Measurements from ENCODE around the gene ITPA.

The ITPA gene

GRCh38 chr20:3166338-3166912 lies 42.9 kb upstream of the ITPA start:
- Histone ChIP-seq H3K4me3 (ENCODE audit: low read length) (no peak overlapping the region), H3K36me3 (ENCODE audit: control insufficient read depth, insufficient read depth, low read length) (peaks cover 13% of the 10 kb centered on the region; the same call in 1 of the 2 replicates), H3K27ac (ENCODE audit: low read length) (no peak overlapping the region), H3K27me3 (ENCODE audit: control insufficient read depth, insufficient read depth, low read length) (no peaks in the 10 kb centered on the region), H3K9me3 (ENCODE audit: control insufficient read depth, insufficient read depth, low read length) (no peaks in the 10 kb centered on the region), H3K4me1 (ENCODE audit: control insufficient read depth, insufficient read depth, low read length) (peaks cover 9% of the 10 kb centered on the region)
- DNase-seq (ENCODE audit: low read depth, low spot score), result no peak
- no CpG with 5 or more reads among the region's 13 CpGs for WGBS (ENCODE audit: insufficient coverage, insufficient read length)

GRCh38 chr20:3166913-3167342 lies 42.4 kb upstream of the ITPA start:
- H3K4me3 ChIP-seq (ENCODE audit: low read length), result no peak overlapping the region
- no CpG with 5 or more reads among the region's 16 CpGs for WGBS (ENCODE audit: insufficient coverage, insufficient read length)
- no peak for DNase-seq (ENCODE audit: low read depth, low spot score)
- H3K27me3 ChIP-seq (ENCODE audit: control insufficient read depth, insufficient read depth, low read length), result no peaks in the 10 kb centered on the region
- H3K27ac ChIP-seq (ENCODE audit: low read length), result no peak overlapping the region
- peaks cover 13% of the 10 kb centered on the region; the same call in 1 of the 2 replicates for H3K36me3 ChIP-seq (ENCODE audit: control insufficient read depth, insufficient read depth, low read length)
- H3K4me1 ChIP-seq (ENCODE audit: control insufficient read depth, insufficient read depth, low read length), result peaks cover 11% of the 10 kb centered on the region
- no peaks in the 10 kb centered on the region for H3K9me3 ChIP-seq (ENCODE audit: control insufficient read depth, insufficient read depth, low read length)

GRCh38 chr20:3167738-3168078 lies 41.6 kb upstream of the ITPA start:
- H3K9me3 ChIP-seq (ENCODE audit: control insufficient read depth, insufficient read depth, low read length), result no peaks in the 10 kb centered on the region
- H3K27ac ChIP-seq (ENCODE audit: low read length), result no peak overlapping the region
- peaks cover 13% of the 10 kb centered on the region; the same call in 1 of the 2 replicates for H3K36me3 ChIP-seq (ENCODE audit: control insufficient read depth, insufficient read depth, low read length)
- no CpG with 5 or more reads among the region's 25 CpGs for WGBS (ENCODE audit: insufficient coverage, insufficient read length)
- peaks cover 11% of the 10 kb centered on the region for H3K4me1 ChIP-seq (ENCODE audit: control insufficient read depth, insufficient read depth, low read length)
- no peaks in the 10 kb centered on the region for H3K27me3 ChIP-seq (ENCODE audit: control insufficient read depth, insufficient read depth, low read length)
- no peak for DNase-seq (ENCODE audit: low read depth, low spot score)
- peak overlapping the region; percentile 35; the same call in 1 of the 2 replicates for H3K4me3 ChIP-seq (ENCODE audit: low read length)

GRCh38 chr20:3168079-3168828 lies 41.0 kb upstream of the ITPA start:
- WGBS (ENCODE audit: insufficient coverage, insufficient read length), result no CpG with 5 or more reads among the region's 39 CpGs
- Histone ChIP-seq H3K27me3 (ENCODE audit: control insufficient read depth, insufficient read depth, low read length) (no peaks in the 10 kb centered on the region), H3K27ac (ENCODE audit: low read length) (no peak overlapping the region), H3K4me1 (ENCODE audit: control insufficient read depth, insufficient read depth, low read length) (peaks cover 11% of the 10 kb centered on the region), H3K9me3 (ENCODE audit: control insufficient read depth, insufficient read depth, low read length) (no peaks in the 10 kb centered on the region), H3K4me3 (ENCODE audit: low read length) (peak overlapping the region; percentile 35; the same call in 1 of the 2 replicates), H3K36me3 (ENCODE audit: control insufficient read depth, insufficient read depth, low read length) (peaks cover 13% of the 10 kb centered on the region; the same call in 1 of the 2 replicates)
- peak; percentile 58 for DNase-seq (ENCODE audit: low read depth, low spot score)

- Histone ChIP-seq H3K4me1 (ENCODE audit: control insufficient read depth, insufficient read depth, low read length) (peaks cover 11% of the 10 kb centered on the region), H3K36me3 (ENCODE audit: control insufficient read depth, insufficient read depth, low read length) (peaks cover 13% of the 10 kb centered on the region; the same call in 1 of the 2 replicates), H3K9me3 (ENCODE audit: control insufficient read depth, insufficient read depth, low read length) (no peaks in the 10 kb centered on the region), H3K27ac (ENCODE audit: low read length) (no peak overlapping the region), H3K27me3 (ENCODE audit: control insufficient read depth, insufficient read depth, low read length) (no peaks in the 10 kb centered on the region), H3K4me3 (ENCODE audit: low read length) (no peak overlapping the region)
- DNase-seq (ENCODE audit: low read depth, low spot score), result no peak
- no CpG with 5 or more reads among the region's 7 CpGs for WGBS (ENCODE audit: insufficient coverage, insufficient read length)
Observed at GRCh38 chr20:3168829-3169590, 40.3 kb upstream of the ITPA start.

GRCh38 chr20:3171391-3172125 lies 37.7 kb upstream of the ITPA start:
- Histone ChIP-seq H3K36me3 (ENCODE audit: control insufficient read depth, insufficient read depth, low read length) (no peaks in the 10 kb centered on the region), H3K9me3 (ENCODE audit: control insufficient read depth, insufficient read depth, low read length) (no peaks in the 10 kb centered on the region), H3K4me3 (ENCODE audit: low read length) (no peak overlapping the region), H3K4me1 (ENCODE audit: control insufficient read depth, insufficient read depth, low read length) (peaks cover 11% of the 10 kb centered on the region), H3K27me3 (ENCODE audit: control insufficient read depth, insufficient read depth, low read length) (no peaks in the 10 kb centered on the region), H3K27ac (ENCODE audit: low read length) (no peak overlapping the region)
- WGBS (ENCODE audit: insufficient coverage, insufficient read length), result no CpG with 5 or more reads among the region's 14 CpGs
- DNase-seq (ENCODE audit: low read depth, low spot score), result no peak

- no CpG with 5 or more reads among the region's 5 CpGs for WGBS (ENCODE audit: insufficient coverage, insufficient read length)
- H3K4me3 ChIP-seq (ENCODE audit: low read length), result peak overlapping the region; percentile 95; the same call in 1 of the 2 replicates
- H3K27me3 ChIP-seq (ENCODE audit: control insufficient read depth, insufficient read depth, low read length), result no peaks in the 10 kb centered on the region
- H3K36me3 ChIP-seq (ENCODE audit: control insufficient read depth, insufficient read depth, low read length), result no peaks in the 10 kb centered on the region
- no peak for DNase-seq (ENCODE audit: low read depth, low spot score)
- H3K4me1 ChIP-seq (ENCODE audit: control insufficient read depth, insufficient read depth, low read length), result peaks cover 11% of the 10 kb centered on the region
- H3K27ac ChIP-seq (ENCODE audit: low read length), result no peak overlapping the region
- no peaks in the 10 kb centered on the region for H3K9me3 ChIP-seq (ENCODE audit: control insufficient read depth, insufficient read depth, low read length)
Observed at GRCh38 chr20:3172126-3172932, 37.0 kb upstream of the ITPA start.

GRCh38 chr20:3172933-3173609 lies 36.2 kb upstream of the ITPA start, which contains the start of gene LZTS3:
LZTS3 (minus strand) TSS chr20:3173549; CDS start chr20:3167163, 6,386 bp downstream.
- peak; percentile 67 for DNase-seq (ENCODE audit: low read depth, low spot score)
- Histone ChIP-seq H3K4me1 (ENCODE audit: control insufficient read depth, insufficient read depth, low read length) (peaks cover 8% of the 10 kb centered on the region), H3K27ac (ENCODE audit: low read length) (no peak within 1 kb of the TSS), H3K36me3 (ENCODE audit: control insufficient read depth, insufficient read depth, low read length) (no peaks in the 10 kb centered on the region), H3K27me3 (ENCODE audit: control insufficient read depth, insufficient read depth, low read length) (no peaks in the 10 kb centered on the region), H3K9me3 (ENCODE audit: control insufficient read depth, insufficient read depth, low read length) (no peaks in the 10 kb centered on the region), H3K4me3 (ENCODE audit: low read length) (peak within 1 kb of the TSS; percentile 95)
- no CpG with 5 or more reads among the region's 62 CpGs for WGBS (ENCODE audit: insufficient coverage, insufficient read length)
